HG02610 (cell line): Measurements from ENCODE around the gene CALD1.

Source experiments
- ATAC-seq: cut with Tn5 transposase; IDR thresholded peaks from one replicate; pipeline ENCODE4 v1.9.1; 2021; ENCODE audit warnings: mild to moderate bottlenecking, moderate library complexity; ENCODE audit not compliant: unreplicated experiment

Gene CALD1

DNA sequence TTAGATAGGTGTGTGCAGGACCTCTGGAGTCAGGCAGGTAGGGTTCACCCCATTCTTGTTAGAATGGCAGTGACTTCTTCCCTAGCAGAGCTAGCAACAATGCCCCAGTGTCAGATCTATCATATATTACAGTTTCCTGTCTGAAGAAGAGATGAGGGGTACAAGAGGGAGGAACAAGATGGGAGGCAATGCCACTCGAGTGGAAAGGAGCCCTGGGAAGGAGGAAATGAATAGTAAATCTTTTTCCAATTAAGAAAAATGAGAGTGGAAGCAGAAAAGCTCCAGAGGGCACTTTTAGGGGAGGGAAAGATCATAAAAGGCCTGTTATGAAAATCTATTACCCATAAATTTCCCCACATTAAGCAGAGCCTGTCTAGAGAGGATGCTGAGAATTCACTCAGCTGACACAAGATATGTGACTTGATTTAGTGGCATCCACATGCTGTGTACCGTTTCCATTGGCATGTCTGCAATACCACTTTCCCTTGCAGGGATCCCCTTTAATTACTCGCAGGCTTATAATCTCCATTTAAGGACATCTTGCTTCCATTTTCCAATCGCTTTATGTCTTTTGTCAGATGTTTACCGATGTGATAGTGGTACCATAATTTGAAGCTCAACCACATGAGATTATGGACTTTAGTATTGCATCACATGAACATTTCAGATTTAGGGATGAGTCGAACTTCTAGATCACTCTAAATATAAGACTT is 136.9 kb downstream of the CALD1 start:
- no peak for ATAC-seq

DNA sequence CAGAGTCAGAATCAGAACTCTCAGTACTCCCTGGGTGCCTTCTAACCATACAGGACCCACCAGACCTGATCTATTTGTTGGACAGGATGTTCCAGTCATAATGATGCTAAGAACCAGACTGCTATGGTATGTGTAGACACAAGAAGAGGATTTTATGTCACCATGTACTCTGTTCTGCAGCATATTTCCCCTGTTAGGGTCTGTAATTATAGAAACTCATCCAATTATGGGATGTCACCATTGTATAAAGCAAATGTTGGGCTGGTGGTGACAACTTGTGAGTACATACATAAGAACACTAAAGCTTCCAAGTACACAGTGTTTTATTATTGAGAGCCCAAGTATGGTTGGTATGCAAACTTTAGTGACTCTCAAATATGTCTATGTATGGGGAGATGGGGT is 139.8 kb downstream of the CALD1 start:
- ATAC-seq = peak; percentile 90

DNA sequence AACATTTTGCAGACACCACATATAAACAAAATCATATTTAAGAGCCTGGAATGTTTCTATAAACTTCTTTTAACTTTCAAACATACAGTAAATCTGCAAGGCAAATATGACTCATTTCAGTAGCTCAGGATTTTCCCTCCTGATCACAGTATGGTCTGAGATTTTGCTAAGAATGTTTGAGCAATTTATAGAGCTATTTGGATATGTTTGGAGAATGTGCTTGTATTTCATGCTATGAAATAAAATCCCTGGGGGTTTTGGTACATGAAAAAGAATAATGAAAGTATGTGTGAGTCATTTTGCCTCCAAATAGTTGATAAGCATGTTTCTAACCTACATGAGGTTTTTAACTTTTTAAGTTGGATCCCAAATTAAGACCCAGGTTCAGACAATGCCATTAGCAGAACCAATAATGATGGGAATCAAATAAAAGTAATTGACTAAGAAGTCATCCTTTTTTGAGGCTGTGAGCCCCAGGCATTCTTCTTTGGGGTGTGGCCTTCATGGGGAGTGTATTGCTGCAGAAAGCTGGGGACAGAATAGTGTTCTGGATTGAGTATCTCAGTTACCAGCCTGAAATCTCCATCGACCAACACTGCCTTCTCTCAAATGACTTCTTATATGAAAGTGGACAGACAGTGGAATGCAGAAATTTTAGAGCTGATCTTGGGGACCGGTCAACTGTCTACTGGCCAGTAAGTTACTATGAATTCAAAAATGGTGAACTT is 140.8 kb downstream of the CALD1 start:
- ATAC-seq = peak; percentile 70

DNA sequence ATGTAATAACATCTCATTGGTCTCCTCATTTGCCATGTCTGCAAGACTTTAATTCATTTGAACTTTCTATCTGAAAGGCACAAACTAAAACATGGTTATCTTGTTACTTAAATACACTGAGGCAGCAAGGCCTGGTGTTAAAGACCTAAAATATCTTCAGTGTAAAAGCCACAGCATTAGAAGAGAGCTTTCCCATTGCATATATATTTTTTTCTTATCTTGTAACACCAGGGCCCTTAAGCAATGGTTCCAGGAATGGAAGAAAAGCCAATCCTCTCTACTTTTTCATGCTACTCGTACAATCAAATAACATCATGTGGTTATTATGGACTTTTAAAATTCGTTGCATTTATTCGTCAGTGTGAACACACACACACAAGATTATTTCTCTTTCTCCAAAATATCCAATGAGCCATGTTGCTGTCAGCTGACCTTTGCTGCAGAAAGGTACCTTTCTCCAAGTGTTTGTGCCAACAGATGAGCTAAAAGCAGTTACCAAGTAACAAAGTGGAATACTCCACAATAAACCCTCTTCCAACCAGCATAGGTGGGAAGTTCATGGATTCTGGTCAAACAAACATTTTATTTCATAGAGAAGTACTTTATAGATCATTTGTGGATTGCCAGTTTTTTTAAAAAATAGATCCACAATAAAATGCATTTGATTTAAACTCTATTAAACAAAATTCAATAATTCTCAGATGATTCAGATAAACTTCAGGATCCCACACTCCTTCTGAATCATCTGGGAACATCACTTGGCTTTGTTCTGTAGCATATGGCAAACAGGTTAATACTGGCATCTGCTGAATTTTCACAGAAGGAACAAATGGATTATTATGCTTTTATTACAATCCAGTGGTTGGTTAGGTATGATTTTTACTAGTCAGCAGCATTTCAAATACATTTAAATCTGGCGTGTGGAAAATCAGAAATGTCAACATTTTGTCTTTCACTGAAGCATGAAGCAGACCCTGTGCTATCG is 143.6 kb downstream of the CALD1 start:
- ATAC-seq = no peak

DNA sequence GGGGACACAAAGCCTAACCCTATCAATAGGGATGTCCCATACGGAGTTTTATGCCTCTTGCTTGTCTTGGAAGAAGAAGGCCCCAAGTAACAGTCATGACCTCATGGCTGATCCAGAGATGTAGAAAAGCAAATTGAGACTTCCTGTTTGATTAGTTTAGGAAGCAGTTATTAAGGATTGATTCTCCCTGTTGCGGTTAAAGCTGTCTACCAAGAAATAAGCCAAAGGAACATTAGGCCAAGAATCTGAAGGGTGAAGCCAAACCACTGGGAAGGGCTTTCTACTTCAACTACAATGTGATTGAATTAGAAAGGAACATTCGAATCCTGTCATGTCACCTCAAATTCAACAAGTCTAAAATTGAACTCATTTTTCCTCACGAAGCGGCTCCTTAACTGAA is 146.3 kb downstream of the CALD1 start:
- ATAC-seq = no peak

DNA sequence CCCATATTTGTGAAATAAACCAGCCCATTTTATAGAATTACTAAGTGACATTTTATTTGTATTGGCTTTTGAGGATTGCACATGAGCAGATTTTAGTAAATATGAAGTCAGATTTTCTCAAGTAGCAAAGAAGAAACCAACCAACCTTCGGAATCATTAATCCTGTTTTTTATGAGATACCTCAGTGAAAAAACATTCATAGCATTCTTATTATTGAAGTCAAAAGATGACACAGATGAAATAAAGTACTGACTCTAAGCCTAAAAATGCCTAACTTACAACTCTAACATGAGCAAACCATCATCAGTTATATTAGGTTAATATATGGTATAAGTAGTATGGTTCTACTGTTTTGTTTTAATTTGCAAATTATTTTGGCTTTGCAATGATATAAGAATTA is 147.0 kb downstream of the CALD1 start:
- ATAC-seq = no peak

DNA sequence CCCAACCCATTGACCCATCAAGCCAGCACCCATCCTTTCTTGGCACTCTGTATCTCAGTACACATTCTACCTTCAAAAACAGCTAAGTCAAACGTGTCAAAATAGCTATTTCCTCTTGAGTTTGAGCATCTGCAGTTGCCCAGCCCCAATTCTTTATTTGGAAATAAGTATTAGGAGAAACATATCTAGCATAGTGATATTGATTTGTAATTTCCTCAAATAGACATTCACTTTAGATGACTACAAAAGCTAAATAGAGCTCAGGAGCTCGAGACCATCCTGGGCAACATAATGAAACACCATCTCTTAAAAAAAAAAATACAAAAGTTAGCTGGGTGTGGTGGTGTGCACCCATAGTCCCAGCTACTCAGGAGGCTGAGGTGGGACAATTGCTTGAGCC is 147.6 kb downstream of the CALD1 start:
- ATAC-seq = no peak

DNA sequence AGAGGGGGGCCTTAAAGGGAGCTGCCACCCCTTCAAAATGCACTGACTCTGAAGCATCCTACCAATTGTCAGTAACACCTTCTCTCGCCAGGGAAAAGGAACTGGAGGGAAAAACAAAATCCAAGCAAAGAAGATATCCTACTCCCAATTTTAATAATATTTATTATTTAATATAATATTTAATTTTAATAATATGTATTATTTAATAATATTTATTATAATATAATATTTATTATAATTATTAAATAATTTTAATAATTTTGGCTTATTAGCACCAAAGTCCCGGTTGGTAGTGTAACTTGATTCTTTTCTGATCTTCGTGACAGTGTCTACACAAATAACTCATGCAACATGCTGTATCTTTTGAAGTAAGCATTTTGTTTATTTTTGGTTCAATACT is 148.3 kb downstream of the CALD1 start:
- ATAC-seq = no peak

DNA sequence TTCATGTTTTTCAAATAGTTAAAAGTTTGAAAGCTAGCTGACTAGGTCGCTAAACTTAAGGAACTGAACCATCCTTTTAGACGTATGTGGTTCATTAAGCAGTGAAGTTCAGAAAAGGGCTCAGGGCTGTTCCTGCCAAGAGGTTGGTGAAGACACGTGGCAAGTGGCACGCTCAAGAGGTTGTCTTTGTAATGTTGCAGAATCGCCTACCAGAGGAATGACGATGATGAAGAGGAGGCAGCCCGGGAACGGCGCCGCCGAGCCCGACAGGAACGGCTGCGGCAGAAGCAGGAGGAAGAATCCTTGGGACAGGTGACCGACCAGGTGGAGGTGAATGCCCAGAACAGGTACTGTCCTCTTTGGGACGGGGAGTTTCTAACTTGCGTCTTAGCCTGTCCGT is 149.1 kb downstream of the CALD1 start:
- no peak for ATAC-seq

DNA sequence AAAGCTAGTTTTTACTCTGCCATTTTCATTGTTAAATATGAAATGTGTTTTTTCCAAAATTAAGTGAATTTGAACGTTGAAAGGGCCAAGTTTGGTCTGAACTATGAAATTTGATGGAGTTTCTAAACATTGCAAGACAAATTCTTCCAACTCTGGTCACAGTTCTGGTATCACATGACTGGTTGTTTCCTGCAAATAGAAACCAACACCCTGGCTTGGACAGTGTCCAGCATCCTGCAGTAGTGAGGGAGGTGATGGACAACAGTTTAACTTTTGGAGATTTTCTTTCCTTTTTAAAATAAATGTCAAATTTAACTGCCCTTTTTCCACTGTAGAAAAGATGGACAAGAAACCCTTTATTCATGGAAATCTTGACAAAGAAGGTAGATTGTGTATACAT is 152.1 kb downstream of the CALD1 start:
- no peak for ATAC-seq

DNA sequence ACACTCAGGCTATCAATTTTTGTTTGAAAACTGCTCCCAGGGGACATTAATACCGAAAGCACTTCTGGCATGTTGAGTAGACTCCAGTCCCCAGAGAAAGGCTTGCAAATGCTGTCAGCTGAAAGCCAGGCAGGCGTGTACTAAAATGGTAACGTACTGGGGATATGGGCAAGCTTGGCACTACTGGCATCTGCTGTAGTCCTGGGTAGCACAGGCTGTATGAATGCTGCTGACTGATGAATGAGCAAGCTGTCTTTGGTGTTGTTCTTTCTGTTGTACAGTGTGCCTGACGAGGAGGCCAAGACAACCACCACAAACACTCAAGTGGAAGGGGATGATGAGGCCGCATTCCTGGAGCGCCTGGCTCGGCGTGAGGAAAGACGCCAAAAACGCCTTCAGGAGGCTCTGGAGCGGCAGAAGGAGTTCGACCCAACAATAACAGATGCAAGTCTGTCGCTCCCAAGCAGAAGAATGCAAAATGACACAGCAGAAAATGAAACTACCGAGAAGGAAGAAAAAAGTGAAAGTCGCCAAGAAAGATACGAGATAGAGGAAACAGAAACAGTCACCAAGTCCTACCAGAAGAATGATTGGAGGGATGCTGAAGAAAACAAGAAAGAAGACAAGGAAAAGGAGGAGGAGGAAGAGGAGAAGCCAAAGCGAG is 153.4 kb downstream of the CALD1 start:
- ATAC-seq = no peak

DNA sequence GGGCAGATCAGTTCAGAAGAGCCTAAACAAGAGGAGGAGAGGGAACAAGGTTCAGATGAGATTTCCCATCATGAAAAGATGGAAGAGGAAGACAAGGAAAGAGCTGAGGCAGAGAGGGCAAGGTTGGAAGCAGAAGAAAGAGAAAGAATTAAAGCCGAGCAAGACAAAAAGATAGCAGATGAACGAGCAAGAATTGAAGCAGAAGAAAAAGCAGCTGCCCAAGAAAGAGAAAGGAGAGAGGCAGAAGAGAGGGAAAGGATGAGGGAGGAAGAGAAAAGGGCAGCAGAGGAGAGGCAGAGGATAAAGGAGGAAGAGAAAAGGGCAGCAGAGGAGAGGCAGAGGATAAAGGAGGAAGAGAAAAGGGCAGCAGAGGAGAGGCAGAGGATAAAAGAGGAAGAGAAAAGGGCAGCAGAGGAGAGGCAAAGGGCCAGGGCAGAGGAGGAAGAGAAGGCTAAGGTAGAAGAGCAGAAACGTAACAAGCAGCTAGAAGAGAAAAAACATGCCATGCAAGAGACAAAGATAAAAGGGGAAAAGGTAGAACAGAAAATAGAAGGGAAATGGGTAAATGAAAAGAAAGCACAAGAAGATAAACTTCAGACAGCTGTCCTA is 154.1 kb downstream of the CALD1 start:
- ATAC-seq = no peak

DNA sequence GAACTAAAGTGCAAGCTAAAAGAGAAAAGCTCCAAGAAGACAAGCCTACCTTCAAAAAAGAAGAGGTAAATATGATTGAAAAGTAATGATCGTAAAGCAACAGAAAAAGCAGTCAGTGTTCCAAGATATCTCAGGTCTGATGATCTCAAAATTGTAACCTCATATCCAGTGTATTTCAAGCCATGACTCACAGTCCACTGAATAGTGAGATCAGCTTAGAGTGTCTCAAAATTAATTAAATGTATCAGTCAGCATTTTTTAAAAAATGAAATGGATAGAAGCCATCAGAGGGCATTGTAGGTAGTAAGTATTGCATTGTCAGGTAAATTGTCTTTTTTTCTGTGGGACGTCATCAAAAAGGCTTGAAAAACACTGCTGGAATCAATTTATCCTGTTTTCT is 156.3 kb downstream of the CALD1 start:
- ATAC-seq = no peak

DNA sequence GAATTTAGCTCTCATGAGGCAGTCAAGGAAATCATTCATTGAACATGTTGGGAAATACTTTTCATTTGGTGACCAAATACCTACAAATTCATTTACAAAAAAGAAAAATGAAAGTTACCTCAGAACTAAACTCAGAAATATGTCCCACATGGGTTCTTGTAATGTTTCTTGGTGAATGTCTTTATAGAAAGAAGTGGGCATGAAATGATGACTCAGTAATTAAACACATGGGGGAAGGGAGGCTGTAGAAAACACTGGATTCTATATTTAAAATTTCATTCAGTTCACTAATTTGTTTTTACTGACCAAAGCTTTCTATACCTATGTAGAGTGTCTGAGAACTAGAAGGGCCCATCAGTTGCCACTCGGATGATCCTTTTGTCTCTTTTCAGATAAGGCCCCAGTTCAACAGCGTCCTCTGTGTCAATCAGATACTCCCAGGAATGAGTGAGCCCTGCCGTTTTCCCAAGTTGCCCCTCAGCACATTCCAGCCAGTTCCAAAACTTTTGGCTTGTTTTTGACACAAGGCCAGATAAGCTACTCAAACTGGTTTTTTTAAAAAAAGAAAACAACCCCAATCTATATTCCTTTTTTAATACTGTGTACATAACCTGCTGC is 157.6 kb downstream of the CALD1 start:
- no peak for ATAC-seq

DNA sequence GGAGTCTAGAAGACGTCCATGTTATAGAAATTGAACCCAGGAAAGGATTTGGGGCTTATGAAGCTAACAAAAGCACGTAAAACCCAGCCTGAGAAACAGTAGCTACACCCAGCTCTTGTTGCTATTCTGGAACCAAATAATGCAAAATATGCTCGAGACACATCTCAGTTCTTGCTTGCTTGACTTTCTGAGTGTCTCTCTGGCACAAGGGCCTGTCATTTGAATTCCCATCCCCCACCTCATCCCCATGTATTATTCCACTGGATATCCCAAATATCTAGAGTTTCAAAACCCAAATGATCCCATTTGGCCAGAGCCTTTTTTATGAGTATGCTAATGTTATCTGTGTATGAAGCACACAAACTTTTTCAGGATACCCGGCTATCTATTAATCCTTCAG is 158.7 kb downstream of the CALD1 start:
- ATAC-seq = no peak

DNA sequence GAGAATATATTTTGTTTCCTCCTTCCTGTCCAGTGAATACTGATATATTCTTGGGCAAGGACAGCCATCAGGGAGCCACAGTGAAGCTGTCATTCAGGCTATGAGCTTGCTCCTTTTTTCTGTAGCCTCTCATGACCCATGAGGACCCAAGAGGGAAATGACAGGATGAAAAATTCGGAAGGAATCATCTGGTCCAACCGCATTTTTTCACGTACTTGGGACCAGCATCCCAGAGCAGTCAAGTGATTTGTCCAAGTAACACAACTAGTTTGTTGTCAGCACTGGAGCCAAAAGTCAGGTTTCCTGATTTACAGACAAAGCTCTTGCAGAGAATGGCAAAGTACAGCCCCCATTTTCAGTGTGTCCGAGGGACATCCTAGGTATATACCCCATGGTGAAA is 159.7 kb downstream of the CALD1 start:
- ATAC-seq = no peak

DNA sequence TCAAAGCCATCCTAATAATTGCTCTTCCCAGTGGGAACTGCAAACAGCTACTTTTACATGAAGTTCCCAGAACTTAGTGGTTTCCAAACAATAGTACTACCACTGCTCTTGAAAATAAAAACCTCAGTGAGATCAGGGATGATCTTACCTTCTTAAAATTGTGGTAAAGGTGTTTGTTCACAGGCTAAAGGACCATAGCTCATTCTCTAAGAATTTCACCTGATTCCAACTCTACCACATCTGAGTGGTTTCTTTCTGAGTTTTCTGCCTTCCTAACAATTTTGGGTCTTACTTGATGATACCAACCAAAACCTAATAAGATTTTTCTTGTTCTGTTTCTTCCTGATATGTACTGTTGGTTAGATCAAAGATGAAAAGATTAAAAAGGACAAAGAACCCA is 161.3 kb downstream of the CALD1 start:
- ATAC-seq = no peak

DNA sequence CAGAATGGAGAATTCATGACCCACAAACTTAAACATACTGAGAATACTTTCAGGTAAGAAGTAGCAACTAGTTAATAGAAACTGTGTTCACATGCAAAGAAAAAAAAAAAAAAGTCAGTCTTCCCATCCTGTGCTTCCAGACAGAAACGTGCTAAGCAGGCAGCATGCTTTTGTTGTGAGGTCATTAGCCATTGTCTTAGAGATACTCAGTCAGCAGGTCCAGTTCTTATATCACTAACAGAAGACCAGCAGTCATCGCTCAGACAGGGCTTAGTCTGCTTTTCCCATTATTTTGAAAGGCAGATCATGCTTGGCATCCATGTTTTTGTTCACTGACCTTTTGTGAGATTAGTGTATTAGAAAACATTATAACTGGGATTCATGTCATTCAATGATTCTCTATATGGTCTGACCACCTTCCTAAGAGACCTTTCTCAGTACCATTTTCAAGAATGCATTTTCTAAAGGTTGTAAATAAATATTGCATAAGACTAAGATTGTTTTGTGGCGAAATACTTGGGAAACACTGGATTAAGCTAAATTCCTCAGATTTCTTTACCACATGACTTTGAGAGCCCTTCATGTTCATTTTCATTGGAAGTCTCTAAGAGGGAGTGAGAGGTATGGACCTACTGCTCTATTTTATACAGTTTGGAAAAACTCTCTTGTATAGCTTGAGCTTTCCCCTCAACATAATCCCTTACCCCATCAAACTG is 161.9 kb downstream of the CALD1 start:
- ATAC-seq = no peak

DNA sequence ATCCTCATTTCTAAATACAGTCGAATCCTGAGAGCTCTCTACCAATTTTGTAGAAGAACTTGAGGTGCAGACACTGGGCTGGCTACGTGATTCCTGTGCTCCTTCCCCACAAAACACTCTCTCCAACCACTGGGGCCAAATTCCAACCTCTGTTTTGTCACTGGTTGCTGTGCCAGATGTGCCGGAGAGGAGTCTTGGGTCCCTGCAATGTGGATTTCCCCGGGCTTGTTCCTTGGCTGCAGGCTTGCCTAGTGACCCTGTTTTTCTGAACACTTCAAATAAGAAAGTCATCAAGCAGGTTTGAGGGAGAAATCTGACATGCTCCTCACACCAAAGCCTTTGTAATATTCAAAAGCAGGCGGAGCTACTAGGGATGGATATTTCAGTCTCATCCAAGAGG is 162.5 kb downstream of the CALD1 start:
- ATAC-seq = no peak
